ENCODE data around the gene ATG2B.

DNA sequence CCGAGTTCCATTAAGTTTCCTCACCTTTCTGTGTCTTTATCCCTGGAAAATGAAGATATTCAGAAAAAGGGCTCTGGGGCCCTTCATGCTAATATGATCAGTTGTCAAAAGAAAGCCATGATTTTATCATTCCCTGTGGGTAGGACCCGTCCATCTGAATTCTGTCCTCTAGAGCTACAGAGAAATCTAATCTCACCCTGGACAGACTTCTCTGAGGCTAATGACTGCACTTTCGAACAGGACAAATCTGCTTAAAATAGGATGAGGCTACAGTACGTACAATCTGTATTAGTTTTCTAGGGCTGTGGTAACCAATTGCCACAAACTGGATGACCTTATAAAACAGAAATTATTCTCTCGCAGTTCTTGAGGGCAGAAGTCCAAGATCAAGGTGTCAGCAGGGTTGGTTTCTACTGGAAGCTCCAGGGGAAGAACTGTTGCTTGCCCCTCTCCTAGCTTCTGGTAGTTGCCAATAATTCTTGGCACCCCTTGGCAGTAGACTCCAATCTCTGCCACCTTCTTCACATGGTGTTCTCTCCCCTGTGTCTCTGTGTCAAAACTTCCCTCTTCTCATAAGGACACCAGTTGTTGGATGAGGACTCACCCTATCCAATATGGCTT lies 30.0 kb upstream of the ATG2B start:
- TF ChIP-seq, protein P1, sequence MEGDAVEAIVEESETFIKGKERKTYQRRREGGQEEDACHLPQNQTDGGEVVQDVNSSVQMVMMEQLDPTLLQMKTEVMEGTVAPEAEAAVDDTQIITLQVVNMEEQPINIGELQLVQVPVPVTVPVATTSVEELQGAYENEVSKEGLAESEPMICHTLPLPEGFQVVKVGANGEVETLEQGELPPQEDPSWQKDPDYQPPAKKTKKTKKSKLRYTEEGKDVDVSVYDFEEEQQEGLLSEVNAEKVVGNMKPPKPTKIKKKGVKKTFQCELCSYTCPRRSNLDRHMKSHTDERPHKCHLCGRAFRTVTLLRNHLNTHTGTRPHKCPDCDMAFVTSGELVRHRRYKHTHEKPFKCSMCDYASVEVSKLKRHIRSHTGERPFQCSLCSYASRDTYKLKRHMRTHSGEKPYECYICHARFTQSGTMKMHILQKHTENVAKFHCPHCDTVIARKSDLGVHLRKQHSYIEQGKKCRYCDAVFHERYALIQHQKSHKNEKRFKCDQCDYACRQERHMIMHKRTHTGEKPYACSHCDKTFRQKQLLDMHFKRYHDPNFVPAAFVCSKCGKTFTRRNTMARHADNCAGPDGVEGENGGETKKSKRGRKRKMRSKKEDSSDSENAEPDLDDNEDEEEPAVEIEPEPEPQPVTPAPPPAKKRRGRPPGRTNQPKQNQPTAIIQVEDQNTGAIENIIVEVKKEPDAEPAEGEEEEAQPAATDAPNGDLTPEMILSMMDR (IDR thresholded peaks at IDR 0.05): no peak
- TF ChIP-seq EZH2 (IDR thresholded peaks at IDR 0.05; ENCODE audit: borderline replicate concordance, insufficient read depth, low read depth, low read length, poor library complexity, severe bottlenecking): no peak
